ENCODE measurements around the gene MAGI1.
"Not testable (repeated sequence)": the region's sequence is repeated elsewhere in the genome, so short reads cannot be mapped to it uniquely, and the experiment has no call there.

The MAGI1 gene

GRCh38 chr3:65894126-65894525 lies 144.6 kb downstream of the MAGI1 start:
- H4K20me1 ChIP-seq (ENCODE audit: low read depth, low read length): no peaks in the 10 kb centered on the region
- H3K9me3 ChIP-seq (ENCODE audit: insufficient read depth, low read length): no peaks in the 10 kb centered on the region
- no peak overlapping the region for H3K9ac ChIP-seq (ENCODE audit: low read length)
- H3K4me3 ChIP-seq (ENCODE audit: insufficient read depth, low read length, poor library complexity, severe bottlenecking): no peak overlapping the region
- no peak overlapping the region for H2AFZ ChIP-seq (ENCODE audit: low read depth, low read length, severe bottlenecking)
- no peaks in the 10 kb centered on the region for H3K36me3 ChIP-seq (ENCODE audit: low read length)
- H3K9me2 ChIP-seq (replicated peaks; ENCODE audit: insufficient read depth, low read length): 0 out of 2 replicates have a peak, but pooled peaks cover under 1% of the 10 kb centered on the region
- no peaks in the 10 kb centered on the region for H3K79me2 ChIP-seq (ENCODE audit: insufficient read depth, low read length)
- TF ChIP-seq, protein P1, sequence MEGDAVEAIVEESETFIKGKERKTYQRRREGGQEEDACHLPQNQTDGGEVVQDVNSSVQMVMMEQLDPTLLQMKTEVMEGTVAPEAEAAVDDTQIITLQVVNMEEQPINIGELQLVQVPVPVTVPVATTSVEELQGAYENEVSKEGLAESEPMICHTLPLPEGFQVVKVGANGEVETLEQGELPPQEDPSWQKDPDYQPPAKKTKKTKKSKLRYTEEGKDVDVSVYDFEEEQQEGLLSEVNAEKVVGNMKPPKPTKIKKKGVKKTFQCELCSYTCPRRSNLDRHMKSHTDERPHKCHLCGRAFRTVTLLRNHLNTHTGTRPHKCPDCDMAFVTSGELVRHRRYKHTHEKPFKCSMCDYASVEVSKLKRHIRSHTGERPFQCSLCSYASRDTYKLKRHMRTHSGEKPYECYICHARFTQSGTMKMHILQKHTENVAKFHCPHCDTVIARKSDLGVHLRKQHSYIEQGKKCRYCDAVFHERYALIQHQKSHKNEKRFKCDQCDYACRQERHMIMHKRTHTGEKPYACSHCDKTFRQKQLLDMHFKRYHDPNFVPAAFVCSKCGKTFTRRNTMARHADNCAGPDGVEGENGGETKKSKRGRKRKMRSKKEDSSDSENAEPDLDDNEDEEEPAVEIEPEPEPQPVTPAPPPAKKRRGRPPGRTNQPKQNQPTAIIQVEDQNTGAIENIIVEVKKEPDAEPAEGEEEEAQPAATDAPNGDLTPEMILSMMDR (IDR thresholded peaks at IDR 0.05; ENCODE audit: insufficient read depth, low read length, poor library complexity, severe bottlenecking): no peak
- no peak for TF ChIP-seq EZH2phosphoT487 (conservative IDR thresholded peaks at IDR 0.05; ENCODE audit: low read length)
- no peaks in the 10 kb centered on the region for H3F3A ChIP-seq (ENCODE audit: insufficient read depth)
- H3K4me2 ChIP-seq (ENCODE audit: low read depth, low read length, poor library complexity, severe bottlenecking): no peak overlapping the region
- no peak overlapping the region for H3K27ac ChIP-seq (ENCODE audit: low read depth, low read length)
- H3K27me3 ChIP-seq (ENCODE audit: low read length): no peaks in the 10 kb centered on the region

GRCh38 chr3:65893631-65894030 lies 145.1 kb downstream of the MAGI1 start:
- no peaks in the 10 kb centered on the region for H3K27me3 ChIP-seq (ENCODE audit: low read length)
- H3K27ac ChIP-seq (ENCODE audit: low read depth, low read length): no peak overlapping the region
- TF ChIP-seq, protein P1 (IDR thresholded peaks at IDR 0.05; ENCODE audit: insufficient read depth, low read length, poor library complexity, severe bottlenecking): no peak
- TF ChIP-seq EZH2phosphoT487 (conservative IDR thresholded peaks at IDR 0.05; ENCODE audit: low read length): no peak
- no peak overlapping the region for H3K4me2 ChIP-seq (ENCODE audit: low read depth, low read length, poor library complexity, severe bottlenecking)
- no peaks in the 10 kb centered on the region for H3K36me3 ChIP-seq (ENCODE audit: low read length)
- no peaks in the 10 kb centered on the region for H3F3A ChIP-seq (ENCODE audit: insufficient read depth)
- H3K4me3 ChIP-seq (ENCODE audit: insufficient read depth, low read length, poor library complexity, severe bottlenecking): no peak overlapping the region
- H3K9ac ChIP-seq (ENCODE audit: low read length): no peak overlapping the region
- no peak overlapping the region for H2AFZ ChIP-seq (ENCODE audit: low read depth, low read length, severe bottlenecking)
- no peaks in the 10 kb centered on the region for H3K9me2 ChIP-seq (replicated peaks; ENCODE audit: insufficient read depth, low read length)
- H4K20me1 ChIP-seq (ENCODE audit: low read depth, low read length): no peaks in the 10 kb centered on the region
- no peaks in the 10 kb centered on the region for H3K79me2 ChIP-seq (ENCODE audit: insufficient read depth, low read length)
- no peaks in the 10 kb centered on the region for H3K9me3 ChIP-seq (ENCODE audit: insufficient read depth, low read length)

DNA sequence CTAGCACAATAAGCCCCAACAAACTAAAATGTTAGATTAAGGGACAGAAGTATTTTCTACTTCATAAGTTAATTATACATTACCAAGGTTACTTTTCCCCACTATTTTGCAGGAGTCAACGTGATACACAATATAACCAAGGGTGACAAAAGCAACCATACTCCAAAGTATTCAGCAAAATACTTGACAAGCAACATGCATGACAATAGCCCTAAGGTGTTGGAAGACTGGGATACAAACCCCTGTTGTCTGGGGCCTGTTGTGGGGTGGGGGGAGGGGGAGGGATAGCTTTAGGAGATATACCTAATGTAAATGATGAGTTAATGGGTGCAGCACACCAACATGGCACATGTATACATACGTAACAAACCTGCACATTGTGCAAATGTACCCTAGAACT lies 147.2 kb downstream of the MAGI1 start:
- H3K36me3 ChIP-seq (ENCODE audit: low read length); H3K9me3 ChIP-seq (ENCODE audit: insufficient read depth, low read length); H3K9ac ChIP-seq (ENCODE audit: low read length); H3K9me2 ChIP-seq (replicated peaks; ENCODE audit: insufficient read depth, low read length); H3K4me2 ChIP-seq (ENCODE audit: low read depth, low read length, poor library complexity, severe bottlenecking); H3K79me2 ChIP-seq (ENCODE audit: insufficient read depth, low read length); H2AFZ ChIP-seq (ENCODE audit: low read depth, low read length, severe bottlenecking); H4K20me1 ChIP-seq (ENCODE audit: low read depth, low read length); H3F3A ChIP-seq (ENCODE audit: insufficient read depth); H3K27me3 ChIP-seq (ENCODE audit: low read length); H3K27ac ChIP-seq (ENCODE audit: low read depth, low read length); H3K4me3 ChIP-seq (ENCODE audit: insufficient read depth, low read length, poor library complexity, severe bottlenecking): not testable (repeated sequence)

DNA sequence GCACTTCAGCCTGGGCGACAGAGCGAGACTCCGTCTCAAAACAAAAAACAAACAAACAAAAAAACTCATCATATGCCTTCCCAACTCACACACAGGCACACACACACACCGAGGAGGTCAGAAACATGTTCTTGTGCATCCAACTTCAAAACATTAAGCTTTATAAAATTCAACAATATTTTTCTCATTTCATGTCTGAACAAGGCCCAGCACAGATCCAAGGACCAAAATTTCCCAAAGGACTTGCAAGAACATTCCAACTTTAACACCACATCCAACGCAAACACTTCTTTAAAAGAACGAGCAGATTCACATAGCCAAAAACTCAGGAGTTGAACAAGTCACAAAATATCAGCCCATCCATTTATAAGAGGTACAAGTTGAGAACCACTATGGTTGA lies 148.4 kb downstream of the MAGI1 start:
- H4K20me1 ChIP-seq (ENCODE audit: low read depth, low read length): no peaks in the 10 kb centered on the region
- no peaks in the 10 kb centered on the region for H3K27me3 ChIP-seq (ENCODE audit: low read length)
- H3K9me2 ChIP-seq (replicated peaks; ENCODE audit: insufficient read depth, low read length): no peaks in the 10 kb centered on the region
- H3K36me3 ChIP-seq (ENCODE audit: low read length): no peaks in the 10 kb centered on the region
- H2AFZ ChIP-seq (ENCODE audit: low read depth, low read length, severe bottlenecking): no peak overlapping the region
- no peak overlapping the region for H3K4me2 ChIP-seq (ENCODE audit: low read depth, low read length, poor library complexity, severe bottlenecking)
- H3K9ac ChIP-seq (ENCODE audit: low read length): no peak overlapping the region
- no peak overlapping the region for H3K27ac ChIP-seq (ENCODE audit: low read depth, low read length)
- H3K4me3 ChIP-seq (ENCODE audit: insufficient read depth, low read length, poor library complexity, severe bottlenecking): no peak overlapping the region
- TF ChIP-seq, protein P1 (IDR thresholded peaks at IDR 0.05; ENCODE audit: insufficient read depth, low read length, poor library complexity, severe bottlenecking): no peak
- TF ChIP-seq EZH2phosphoT487 (conservative IDR thresholded peaks at IDR 0.05; ENCODE audit: low read length): no peak
- no peaks in the 10 kb centered on the region for H3K9me3 ChIP-seq (ENCODE audit: insufficient read depth, low read length)
- no peaks in the 10 kb centered on the region for H3K79me2 ChIP-seq (ENCODE audit: insufficient read depth, low read length)
- no peaks in the 10 kb centered on the region for H3F3A ChIP-seq (ENCODE audit: insufficient read depth)
